Prostate gland (tissue), 2 donors: ENCODE measurements around the gene GLMP. TPM values are rescaled to one million over a fixed set of nuclear protein-coding genes. Genes with fewer than 3 reads are reported as not detected.

Experiments used
- DNase-seq: peaks from one replicate; pipeline ENCODE4 v3.0.0-alpha.2; 2019; ENCODE audit warnings: low spot score
- H3K27ac ChIP-seq, 2 donors: fragments of 200-600 bp; sonication (generic); 2 replicates each; pipeline ENCODE4 v1.5.1; 2017 to 2019
- H3K27me3 ChIP-seq: fragments of 200-600 bp; sonication (generic); replicated peaks from 2 replicates; pipeline ENCODE4 v1.5.1; 2019; ENCODE audit not compliant: insufficient read depth
- H3K36me3 ChIP-seq, 2 donors: fragments of 200-600 bp; sonication (generic); 1 replicate in 1 of 2; 2 replicates in 1 of 2; pipeline versions ENCODE4 v1.5.1 to v1.8.1; 2017 to 2019
- H3K4me1 ChIP-seq: fragments of 200-600 bp; sonication (generic); replicated peaks from 2 replicates; pipeline ENCODE4 v1.5.1; 2019
- H3K4me3 ChIP-seq, 2 donors: fragments of 200-600 bp; sonication (generic); 2 replicates each; pipeline ENCODE4 v1.5.1; 2017 to 2019
- H3K9me3 ChIP-seq: fragments of 200-600 bp; sonication (generic); 2 replicates; pipeline ENCODE4 v1.5.1; 2017
- POLR2A ChIP-seq: fragments of 450-650 bp; IDR thresholded peaks from one replicate; pipeline ENCODE4 v1.6.1; 2016; ENCODE audit warnings: antibody characterized with exemption, mild to moderate bottlenecking
- POLR2AphosphoS5 ChIP-seq: sonication (generic); formaldehyde crosslinking; IDR thresholded peaks from one replicate; pipeline ENCODE4 v1.6.1; 2017; ENCODE audit warnings: antibody characterized with exemption
- WGBS: methylation state at CpG from one replicate; pipeline ENCODE4 v1.1.5; 2018; 5-methylcytosine and 5-hydroxymethylcytosine counted together
- intact Hi-C: fragments of 100-400 bp; cut with DNase I; formaldehyde crosslinking; loops from one replicate; pipeline ENCODE4 v1.14.2; 2022
- total RNA-seq, 2 donors: library from RNA; depleted of rRNA; stranded (reverse); fragments of >200 nt; gene quantifications; one replicate each; pipeline ENCODE4 v1.1.0, GENCODE V29; 2016
- TF ChIP-seq, protein P1 (sequence below), 4 experiments: fragments of 200-600 bp in 2 of 4; fragments of 450-650 bp in 2 of 4; sonication (generic) in 2 of 4; IDR thresholded peaks; 1 replicate in 3 of 4; 2 replicates in 1 of 4; pipeline ENCODE4 v1.5.1; 2016 to 2019; ENCODE audit warnings: antibody characterized with exemption in 4 of 4, mild to moderate bottlenecking in 2 of 4, moderate library complexity in 2 of 4

GLMP gene
- total RNA-seq, 2 donors from 2014 or later: 91.7 to 132 TPM

- Histone ChIP-seq H3K27ac (no peak overlapping the region), H3K27me3 (no peaks in the 10 kb centered on the region), H3K4me3 (no peak overlapping the region), H3K9me3 (no peaks in the 10 kb centered on the region), H3K36me3 (peaks cover 21 to 25% of the 10 kb centered on the region in 2 donors), H3K4me1 (no peaks in the 10 kb centered on the region)
- intact Hi-C loops: no loop called here
- TF ChIP-seq POLR2AphosphoS5 (no peak), POLR2A (no peak)
- TF ChIP-seq, protein P1, sequence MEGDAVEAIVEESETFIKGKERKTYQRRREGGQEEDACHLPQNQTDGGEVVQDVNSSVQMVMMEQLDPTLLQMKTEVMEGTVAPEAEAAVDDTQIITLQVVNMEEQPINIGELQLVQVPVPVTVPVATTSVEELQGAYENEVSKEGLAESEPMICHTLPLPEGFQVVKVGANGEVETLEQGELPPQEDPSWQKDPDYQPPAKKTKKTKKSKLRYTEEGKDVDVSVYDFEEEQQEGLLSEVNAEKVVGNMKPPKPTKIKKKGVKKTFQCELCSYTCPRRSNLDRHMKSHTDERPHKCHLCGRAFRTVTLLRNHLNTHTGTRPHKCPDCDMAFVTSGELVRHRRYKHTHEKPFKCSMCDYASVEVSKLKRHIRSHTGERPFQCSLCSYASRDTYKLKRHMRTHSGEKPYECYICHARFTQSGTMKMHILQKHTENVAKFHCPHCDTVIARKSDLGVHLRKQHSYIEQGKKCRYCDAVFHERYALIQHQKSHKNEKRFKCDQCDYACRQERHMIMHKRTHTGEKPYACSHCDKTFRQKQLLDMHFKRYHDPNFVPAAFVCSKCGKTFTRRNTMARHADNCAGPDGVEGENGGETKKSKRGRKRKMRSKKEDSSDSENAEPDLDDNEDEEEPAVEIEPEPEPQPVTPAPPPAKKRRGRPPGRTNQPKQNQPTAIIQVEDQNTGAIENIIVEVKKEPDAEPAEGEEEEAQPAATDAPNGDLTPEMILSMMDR (IDR thresholded peaks at IDR 0.05): no peak
- 87% methylated on average over 13 of the region's 13 CpGs for WGBS
- no peak for DNase-seq
These were observed 29.4 kb downstream of the GLMP start for GRCh38 chr1:156266051-156266450.

DNA sequence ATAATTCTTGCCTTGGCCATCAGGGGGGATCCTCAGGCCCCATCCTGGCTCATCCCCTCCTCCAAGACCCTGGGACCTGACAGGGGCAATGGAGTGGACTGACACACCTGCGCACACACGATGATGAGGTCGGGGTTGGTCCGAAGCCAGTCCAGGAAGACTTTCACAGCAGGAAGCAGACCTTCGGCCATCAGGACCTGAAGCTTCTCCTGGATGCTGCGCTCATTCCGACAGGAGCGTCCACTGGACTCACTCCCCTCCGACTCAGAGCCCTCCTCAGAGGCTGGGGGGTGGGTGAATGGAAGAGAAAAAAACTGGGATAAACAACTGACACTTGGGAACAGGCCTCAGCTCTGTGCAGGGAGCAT is 32.2 kb downstream of the GLMP start:
- Histone ChIP-seq H3K27me3 (no peaks in the 10 kb centered on the region), H3K4me1 (no peaks in the 10 kb centered on the region), H3K36me3 (peaks cover 34 to 35% of the 10 kb centered on the region in 2 donors), H3K9me3 (no peaks in the 10 kb centered on the region), H3K27ac (no peak overlapping the region), H3K4me3 (no peak overlapping the region)
- TF ChIP-seq POLR2AphosphoS5: no peak
- TF ChIP-seq, protein P1 (IDR thresholded peaks at IDR 0.05): no peak
- no peak for TF ChIP-seq POLR2A
- intact Hi-C loops: no loop called here
- WGBS: 87% methylated on average over 9 of the region's 9 CpGs
- no peak for DNase-seq

GRCh38 chr1:156262461-156263287 is 32.8 kb downstream of the GLMP start:
- DNase-seq: no peak
- no peak overlapping the region for H3K27ac ChIP-seq
- peaks cover 28 to 35% of the 10 kb centered on the region in 2 donors for H3K36me3 ChIP-seq
- no peaks in the 10 kb centered on the region for H3K9me3 ChIP-seq
- TF ChIP-seq POLR2A: no peak
- TF ChIP-seq, protein P1 (IDR thresholded peaks at IDR 0.05): no peak
- no peak for TF ChIP-seq POLR2AphosphoS5
- no peak overlapping the region for H3K4me3 ChIP-seq
- H3K27me3 ChIP-seq: no peaks in the 10 kb centered on the region
- WGBS: 74% methylated on average over 9 of the region's 9 CpGs
- no peaks in the 10 kb centered on the region for H3K4me1 ChIP-seq
- intact Hi-C loops: no loop called here

DNA sequence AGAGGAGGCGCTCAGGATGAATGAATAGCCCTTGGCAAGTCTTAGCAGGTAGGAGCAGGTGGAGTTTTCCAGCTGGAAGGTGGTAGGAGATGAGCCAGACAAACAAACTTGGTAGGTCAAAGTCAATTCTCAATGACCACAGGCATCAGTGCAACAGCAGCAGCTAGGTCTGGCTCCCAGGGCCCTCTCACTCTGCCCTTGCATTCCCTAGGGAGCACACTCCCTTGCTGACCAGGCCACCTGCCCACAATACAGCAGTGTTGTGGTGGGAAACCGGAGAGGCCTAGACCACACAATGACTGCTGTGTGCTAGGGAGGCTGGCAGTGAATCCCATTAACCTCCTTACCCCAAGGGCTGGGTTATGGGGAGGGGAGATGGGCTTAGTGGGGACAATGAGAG is 34.6 kb downstream of the GLMP start:
- no peak for DNase-seq
- H3K27ac ChIP-seq: no peak overlapping the region
- no peaks in the 10 kb centered on the region for H3K27me3 ChIP-seq
- H3K9me3 ChIP-seq: no peaks in the 10 kb centered on the region
- 74% methylated on average over 2 of the region's 2 CpGs for WGBS
- no peaks in the 10 kb centered on the region for H3K4me1 ChIP-seq
- TF ChIP-seq POLR2AphosphoS5: no peak
- TF ChIP-seq POLR2A: no peak
- TF ChIP-seq, protein P1 (IDR thresholded peaks at IDR 0.05): no peak
- no peak overlapping the region for H3K4me3 ChIP-seq
- intact Hi-C loops: no loop called here
- H3K36me3 ChIP-seq: peaks cover 18 to 30% of the 10 kb centered on the region in 2 donors

DNA sequence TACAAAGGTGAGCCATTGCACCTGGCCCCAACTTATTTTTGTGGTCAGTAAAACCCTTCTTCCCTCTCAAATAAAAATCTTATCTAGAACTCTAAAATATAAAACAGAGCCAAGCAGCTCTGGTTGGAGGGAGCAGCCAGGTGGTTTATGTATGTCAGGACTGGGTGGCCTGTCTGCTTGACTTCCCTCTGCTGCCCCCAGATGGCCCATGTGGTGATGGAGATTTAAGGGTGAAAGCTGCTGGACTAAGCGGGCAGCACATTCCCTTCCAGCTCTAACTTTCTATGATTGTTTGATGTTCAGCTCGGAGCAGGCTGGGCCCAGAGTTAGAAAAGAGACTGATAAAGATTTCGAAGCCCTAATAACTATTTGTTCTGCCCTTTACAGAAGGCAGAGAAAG is 35.7 kb downstream of the GLMP start:
- no peaks in the 10 kb centered on the region for H3K27me3 ChIP-seq
- DNase-seq: no peak
- no peaks in the 10 kb centered on the region for H3K4me1 ChIP-seq
- H3K9me3 ChIP-seq: no peaks in the 10 kb centered on the region
- intact Hi-C loops: no loop called here
- 50% methylated on average over 3 of the region's 3 CpGs for WGBS
- no peak overlapping the region for H3K4me3 ChIP-seq
- H3K27ac ChIP-seq: no peak overlapping the region
- peaks cover 12 to 24% of the 10 kb centered on the region in 2 donors for H3K36me3 ChIP-seq
- TF ChIP-seq, protein P1 (IDR thresholded peaks at IDR 0.05): no peak
- TF ChIP-seq POLR2A (no peak), POLR2AphosphoS5 (no peak)
